GM19372 (cell line): ENCODE results near the gene ZSCAN2.
"Not testable (repeated sequence)": the region's sequence is repeated elsewhere in the genome, so short reads cannot be mapped to it uniquely, and the experiment has no call there.

Experiments used
- ATAC-seq: cut with Tn5 transposase; IDR thresholded peaks from one replicate; pipeline ENCODE4 v1.9.1; 2021; ENCODE audit warnings: mild to moderate bottlenecking, low read depth, moderate library complexity; ENCODE audit not compliant: unreplicated experiment

ZSCAN2 gene

DNA sequence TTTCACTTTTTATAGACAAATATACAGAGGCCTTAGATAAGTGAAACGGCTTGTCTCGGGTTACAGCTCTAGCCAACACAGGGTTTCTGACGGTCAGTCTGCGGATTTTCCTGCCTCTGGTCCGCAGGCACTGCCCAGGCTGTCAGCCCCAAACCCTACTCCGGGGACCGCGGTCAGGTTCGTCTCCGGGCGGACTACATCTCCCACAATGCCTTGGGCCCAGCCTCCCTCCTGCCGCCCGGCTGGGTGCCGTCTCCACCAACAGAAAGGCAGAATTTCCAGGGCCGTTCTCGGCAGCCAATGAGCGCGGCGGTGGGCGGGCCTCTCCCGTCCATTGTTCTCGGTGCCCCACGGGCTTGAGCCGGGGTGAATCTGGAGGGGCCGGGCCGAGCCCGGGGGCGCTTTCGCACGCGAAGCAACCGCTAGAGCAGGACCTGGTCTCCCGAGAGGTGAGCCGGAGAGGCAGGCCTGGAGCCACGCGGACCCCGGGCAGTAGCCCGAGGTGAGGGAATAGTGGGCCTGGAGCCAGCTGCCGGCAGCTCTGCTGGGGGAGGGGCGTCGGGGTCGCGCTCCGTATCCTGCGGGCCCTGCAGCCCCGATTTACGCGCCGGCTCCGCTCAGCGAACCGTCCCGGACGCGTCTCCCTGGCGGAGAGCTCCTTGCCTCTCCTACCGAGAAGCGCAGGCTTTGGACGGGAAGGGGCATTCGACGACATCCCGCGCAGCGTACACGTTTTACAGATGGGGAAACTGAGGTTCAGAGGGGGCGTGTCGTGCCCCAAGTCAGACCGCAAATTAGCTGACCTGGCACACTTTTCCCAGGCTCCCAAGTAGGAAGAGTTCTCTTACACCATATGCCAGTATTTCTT, at the start of gene ZSCAN2:
ZSCAN2 (plus strand) TSS at position 323 of the 868 bp plus-strand sequence. CDS start 2,919 bp downstream, outside the sequence.
- peak; percentile 92 for ATAC-seq

- ATAC-seq: not testable (repeated sequence)
Measured at GRCh38 chr15:84551624-84552023, 49.2 kb upstream of the ZSCAN2 start.

GRCh38 chr15:84552896-84553295, 47.9 kb upstream of the ZSCAN2 start:
- no peak for ATAC-seq

- ATAC-seq: not testable (repeated sequence)
Measured at GRCh38 chr15:84556690-84557089, 44.1 kb upstream of the ZSCAN2 start.

GRCh38 chr15:84568021-84568420, 32.8 kb upstream of the ZSCAN2 start:
- not testable (repeated sequence) for ATAC-seq

DNA sequence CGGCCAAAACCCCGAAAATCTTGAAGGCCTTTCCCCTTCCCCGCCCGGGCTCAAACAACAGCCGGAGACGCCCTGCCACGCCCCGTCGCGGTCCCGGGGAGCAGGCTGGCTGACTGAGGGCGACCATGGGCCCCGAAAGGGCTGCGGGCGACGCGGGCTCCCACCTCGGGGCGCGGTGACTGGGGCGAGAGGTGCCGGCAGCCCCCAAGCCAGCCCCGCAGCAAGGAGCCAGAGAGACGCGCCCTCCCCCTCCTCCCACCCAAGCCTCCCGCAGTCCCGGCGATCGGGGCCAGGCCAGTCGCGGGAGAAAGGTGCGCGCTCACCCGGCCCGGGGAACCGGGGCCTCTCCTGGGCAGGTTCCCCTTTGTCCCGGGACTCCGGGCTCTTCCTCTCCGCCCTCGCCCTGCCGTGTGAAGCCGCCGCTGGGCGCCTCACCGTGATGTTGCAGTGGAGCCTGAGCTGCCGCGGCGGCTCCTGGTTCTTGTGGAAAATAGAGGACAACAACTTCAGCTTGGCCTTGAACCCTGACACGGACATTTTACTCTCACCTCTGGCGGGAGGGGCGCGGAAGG, 30.6 kb upstream of the ZSCAN2 start:
- no peak for ATAC-seq

- ATAC-seq: no peak
Measured at GRCh38 chr15:84572231-84572630, 28.6 kb upstream of the ZSCAN2 start.

- ATAC-seq: no peak
Measured at GRCh38 chr15:84575493-84575892, 25.3 kb upstream of the ZSCAN2 start.

GRCh38 chr15:84577891-84578290, 22.9 kb upstream of the ZSCAN2 start:
- ATAC-seq: not testable (repeated sequence)

DNA sequence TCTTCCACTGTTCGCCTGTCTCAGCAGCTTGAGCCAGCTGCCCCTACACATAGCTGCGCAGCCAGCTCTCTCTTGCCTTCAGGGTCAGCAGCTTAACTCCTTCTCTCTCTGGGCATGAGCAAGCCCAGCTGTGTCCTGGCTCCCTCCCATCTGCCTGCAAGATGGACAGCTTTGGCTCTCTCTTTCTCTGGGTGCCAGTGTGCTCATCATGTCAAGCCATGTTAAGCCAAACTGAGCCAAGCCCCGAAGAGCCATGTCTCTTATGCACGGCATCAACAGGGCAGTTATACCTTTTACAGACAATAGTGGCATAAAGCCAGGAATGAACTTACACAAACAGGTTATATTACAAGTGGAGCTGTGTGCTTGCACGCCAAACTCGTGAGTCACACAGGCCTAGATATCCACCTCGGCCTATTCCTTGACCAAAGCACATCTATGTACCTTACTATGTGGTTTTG, 21.5 kb upstream of the ZSCAN2 start:
- not testable (repeated sequence) for ATAC-seq

- ATAC-seq: not testable (repeated sequence)
Measured at GRCh38 chr15:84581676-84582428, 19.0 kb upstream of the ZSCAN2 start.

GRCh38 chr15:84582583-84583157, 18.1 kb upstream of the ZSCAN2 start:
- no peak for ATAC-seq

- ATAC-seq: not testable (repeated sequence)
Measured at GRCh38 chr15:84583921-84584320, 16.9 kb upstream of the ZSCAN2 start.

DNA sequence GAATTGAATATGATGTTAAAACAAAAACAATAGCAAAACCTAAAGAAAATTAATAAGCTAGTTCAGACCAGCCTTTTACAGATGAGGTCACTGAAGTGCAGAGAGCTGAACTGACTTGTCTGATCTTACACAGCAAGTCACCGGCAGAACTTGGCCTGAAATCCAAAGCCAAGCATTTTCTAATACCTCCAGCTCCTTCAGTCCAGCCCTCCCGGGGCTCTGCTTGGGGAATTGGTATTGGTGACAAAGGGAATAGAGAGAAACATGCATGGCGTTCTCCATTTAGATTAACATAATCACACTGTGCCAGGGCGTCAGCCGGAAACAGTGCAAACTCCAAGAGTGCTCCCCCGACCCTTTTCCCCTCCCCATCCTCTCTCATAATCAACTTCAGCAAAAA, 14.1 kb upstream of the ZSCAN2 start:
- no peak for ATAC-seq

DNA sequence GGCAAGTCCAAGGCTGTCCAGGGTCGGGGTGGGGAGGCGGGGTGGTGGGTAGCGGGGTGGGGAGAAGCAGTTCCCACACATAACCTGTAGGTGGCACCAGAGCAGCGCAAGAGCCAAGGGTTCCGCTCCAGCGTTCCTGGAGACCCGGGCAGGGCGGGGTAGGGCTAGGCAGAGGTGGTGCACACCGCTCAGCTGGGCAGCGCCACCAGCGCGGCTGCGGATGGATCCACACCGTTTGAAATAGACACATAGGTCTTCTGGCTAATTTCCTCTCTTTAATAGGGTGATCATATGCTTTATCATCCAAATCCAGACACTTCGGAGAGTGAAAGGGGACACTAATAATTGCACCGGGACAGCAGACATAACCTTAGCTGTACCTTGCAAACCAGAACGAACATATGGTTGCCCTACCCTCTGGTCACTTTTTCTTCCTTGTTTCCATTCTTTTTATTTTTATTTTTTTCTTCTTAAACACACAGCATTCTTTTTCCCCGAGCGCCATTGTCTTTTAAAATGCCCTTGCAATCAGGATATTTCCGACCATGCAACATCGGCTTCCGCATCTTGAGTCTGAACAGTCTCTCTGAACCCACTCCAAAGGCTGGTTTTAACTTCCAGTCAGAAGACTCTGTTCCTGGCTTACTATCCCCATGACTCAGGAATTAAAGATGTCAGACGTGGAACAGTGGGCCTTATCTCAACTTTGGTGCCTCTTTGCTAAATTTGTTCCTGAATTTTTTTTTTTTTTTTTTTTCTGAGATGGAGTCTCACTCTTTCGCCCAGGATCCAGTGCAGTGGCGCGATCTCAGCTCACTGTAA, 12.5 kb upstream of the ZSCAN2 start:
- ATAC-seq: peak; percentile 94

- no peak for ATAC-seq
Measured at GRCh38 chr15:84590406-84590805, 10.4 kb upstream of the ZSCAN2 start.

GRCh38 chr15:84591815-84592214, 9.0 kb upstream of the ZSCAN2 start:
- no peak for ATAC-seq

- no peak for ATAC-seq
Measured at GRCh38 chr15:84594617-84595290, 6.1 kb upstream of the ZSCAN2 start.

DNA sequence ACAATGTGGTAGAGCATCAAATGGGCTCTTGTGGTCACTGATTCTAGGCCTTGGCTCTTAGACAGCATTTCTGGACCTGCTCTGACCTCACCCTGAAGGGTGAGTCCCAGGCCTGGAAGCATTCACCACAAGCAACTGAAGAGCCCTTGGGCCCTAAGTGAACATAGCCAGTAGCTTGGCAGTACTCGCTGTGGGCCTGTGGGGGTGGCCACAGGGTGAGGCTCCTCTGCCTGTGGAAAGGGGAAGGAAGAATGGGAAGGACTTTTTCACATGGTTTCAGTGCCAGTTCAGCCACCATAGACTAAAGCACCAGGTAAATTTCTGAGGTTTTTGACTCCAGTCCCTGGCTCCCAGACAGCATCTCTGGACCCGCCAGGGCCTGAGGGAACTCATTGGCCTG, 5.1 kb upstream of the ZSCAN2 start:
- ATAC-seq: no peak
